Caco-2 (cell line): ENCODE measurements around the gene TTN. TPM values are rescaled to one million over a fixed set of nuclear protein-coding genes. Genes with fewer than 3 reads are reported as not detected.

Source experiments
- BruUV-seq: library from RNA; stranded (reverse); fragments of 400-500 nt; replicated peaks from 2 replicates; lab custom pipeline; 2021; lab: Mats Ljungman, UMichigan
- CTCF ChIA-PET: fragments of 300-600 bp; sonication (Branson Sonifier 250); formaldehyde crosslinking; loops from one replicate; lab custom pipeline; 2022; ENCODE audit warnings: antibody characterized with exemption; lab: Charles Lee
- POLR2A ChIA-PET: fragments of 300-600 bp; sonication (Branson Sonifier 250); formaldehyde crosslinking; loops from one replicate; lab custom pipeline; 2022; ENCODE audit warnings: antibody characterized with exemption; lab: Charles Lee
- DNase-seq, 2 experiments: peaks; one replicate each; pipeline versions ENCODE4 v3.0.0 to v3.0.0-alpha.2; 2020 to 2022
- H3K27me3 ChIP-seq: replicated peaks from 2 replicates; pipeline ENCODE4 v1.6.0; 2011; ENCODE audit warnings: low read length; ENCODE audit not compliant: control insufficient read depth, insufficient read depth
- H3K36me3 ChIP-seq: 2 replicates; pipeline ENCODE4 v1.5.1; 2011; ENCODE audit warnings: low read length; ENCODE audit not compliant: control insufficient read depth, insufficient read depth
- H3K4me1 ChIP-seq: fragments of 250-450 bp; sonication (Bioruptor Pico); 2 replicates; pipeline ENCODE4 v1.5.1; 2020; ENCODE audit warnings: mild to moderate bottlenecking
- H3K4me3 ChIP-seq: 2 replicates; pipeline ENCODE4 v1.5.1; 2011; ENCODE audit warnings: low read depth, mild to moderate bottlenecking, control low read depth, low read length
- H3K9me3 ChIP-seq: fragments of 250-450 bp; sonication (Bioruptor Pico); 2 replicates; pipeline ENCODE4 v1.5.1; 2020; ENCODE audit warnings: mild to moderate bottlenecking, moderate library complexity
- H3K27ac Mint-ChIP-seq: one replicate; pipeline ENCODE4 v1.8.0; 2022; ENCODE audit warnings: mixed read lengths; ENCODE audit not compliant: unreplicated experiment
- H3K27me3 Mint-ChIP-seq: one replicate; pipeline ENCODE4 v1.8.0; 2022; ENCODE audit warnings: mixed read lengths; ENCODE audit not compliant: insufficient read depth, unreplicated experiment
- H3K36me3 Mint-ChIP-seq: one replicate; pipeline ENCODE4 v1.8.0; 2022; ENCODE audit warnings: mild to moderate bottlenecking, mixed read lengths; ENCODE audit not compliant: insufficient read depth, unreplicated experiment
- H3K4me1 Mint-ChIP-seq: one replicate; pipeline ENCODE4 v1.8.0; 2022; ENCODE audit warnings: low read depth, mixed read lengths; ENCODE audit not compliant: unreplicated experiment
- H3K4me3 Mint-ChIP-seq: one replicate; pipeline ENCODE4 v1.8.0; 2022; ENCODE audit warnings: mild to moderate bottlenecking, moderate library complexity, mixed read lengths; ENCODE audit not compliant: unreplicated experiment
- H3K9me3 Mint-ChIP-seq: one replicate; pipeline ENCODE4 v1.8.0; 2022; ENCODE audit warnings: mixed read lengths; ENCODE audit not compliant: unreplicated experiment
- CTCF ChIP-seq, 2 experiments: fragments of 200-600 bp in 1 of 2; IDR thresholded peaks; 1 replicate in 1 of 2; 2 replicates in 1 of 2; pipeline versions ENCODE4 v1.5.1 to v1.8.0; 2011 to 2022; ENCODE audit warnings: antibody characterized with exemption in 1 of 2, control low read depth in 1 of 2, inconsistent platforms in 1 of 2, low read depth in 1 of 2, low read length in 1 of 2, mild to moderate bottlenecking in 1 of 2, moderate library complexity in 1 of 2; ENCODE audit not compliant: insufficient read depth in 1 of 2, severe bottlenecking in 1 of 2, unreplicated experiment in 1 of 2
- intact Hi-C: fragments of 100-400 bp; cut with micrococcal nuclease; formaldehyde crosslinking; loops from one replicate; pipeline ENCODE4 v1.10.0; 2022; ENCODE audit not compliant: unreplicated experiment
- total RNA-seq: library from RNA; stranded (reverse); gene quantifications from 2 replicates; pipeline ENCODE4 v1.2.3, GENCODE V29; 2022

TTN gene
- total RNA-seq, 1 experiment from 2014 or later, result 9.3 TPM

- POLR2A ChIA-PET, result no interaction called here
- Histone ChIP-seq H3K4me3 (no peak overlapping the region), H3K9me3 (no peaks in the 10 kb centered on the region), H3K4me1 (no peaks in the 10 kb centered on the region), H3K27me3 (no peaks in the 10 kb centered on the region), H3K36me3 (no peaks in the 10 kb centered on the region)
- TF ChIP-seq CTCF (IDR thresholded peaks at IDR 0.05; ENCODE audit: insufficient read depth in 1 of 2, low read depth in 1 of 2, low read length in 1 of 2, severe bottlenecking in 1 of 2, unreplicated experiment in 1 of 2), result no peak
- intact Hi-C loops, result no loop called here
- Mint-ChIP-seq H3K27ac (no peak overlapping the region), H3K27me3 (no peaks in the 10 kb centered on the region), H3K4me3 (no peak overlapping the region), H3K4me1 (no peaks in the 10 kb centered on the region), H3K9me3 (no peaks in the 10 kb centered on the region), H3K36me3 (no peaks in the 10 kb centered on the region)
- no TSS peak for BruUV-seq
- no peak for DNase-seq
- CTCF ChIA-PET, result no interaction called here
These were observed 4.7 kb upstream of the TTN start for GRCh38 chr2:178811901-178812300.

DNA sequence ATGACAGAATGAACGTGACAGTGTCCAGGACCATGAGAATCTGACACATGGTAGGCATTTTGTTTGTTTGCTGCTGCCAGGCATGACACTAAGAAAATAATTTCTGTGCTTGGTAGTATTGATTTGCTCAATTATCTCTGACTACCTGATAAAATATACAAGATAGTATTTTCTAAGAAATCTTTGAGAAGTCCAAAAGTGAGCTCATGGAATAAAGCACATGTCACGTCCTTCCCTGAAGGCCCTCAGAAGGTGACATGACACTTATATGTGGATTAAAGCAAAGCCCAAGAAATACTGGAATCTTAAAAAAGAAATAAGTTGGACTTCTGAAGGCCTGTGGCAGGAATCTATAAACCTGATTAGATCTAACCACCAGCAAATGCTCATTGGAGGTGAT is 3.8 kb upstream of the TTN start:
- Mint-ChIP-seq H3K27me3 (no peaks in the 10 kb centered on the region), H3K36me3 (no peaks in the 10 kb centered on the region), H3K4me3 (no peak overlapping the region), H3K4me1 (no peaks in the 10 kb centered on the region), H3K9me3 (no peaks in the 10 kb centered on the region), H3K27ac (no peak overlapping the region)
- TF ChIP-seq CTCF (IDR thresholded peaks at IDR 0.05; ENCODE audit: insufficient read depth in 1 of 2, low read depth in 1 of 2, low read length in 1 of 2, severe bottlenecking in 1 of 2, unreplicated experiment in 1 of 2), result no peak
- DNase-seq, result no peak
- BruUV-seq, result no TSS peak
- Histone ChIP-seq H3K27me3 (no peaks in the 10 kb centered on the region), H3K4me3 (no peak overlapping the region), H3K9me3 (no peaks in the 10 kb centered on the region), H3K36me3 (no peaks in the 10 kb centered on the region), H3K4me1 (no peaks in the 10 kb centered on the region)
- POLR2A ChIA-PET, result interaction anchor here (0.6 kb wide), 1 partner anchor 288 kb away, joined by 5 read pairs; no protein-coding TSS in a partner anchor
- CTCF ChIA-PET, result no interaction called here
- intact Hi-C loops, result no loop called here

GRCh38 chr2:178810422-178810821 is 3.2 kb upstream of the TTN start:
- no peaks in the 10 kb centered on the region for H3K4me1 ChIP-seq
- H3K9me3 ChIP-seq, result no peaks in the 10 kb centered on the region
- Mint-ChIP-seq H3K4me3 (no peak overlapping the region), H3K4me1 (no peaks in the 10 kb centered on the region), H3K27ac (no peak overlapping the region), H3K27me3 (no peaks in the 10 kb centered on the region), H3K9me3 (no peaks in the 10 kb centered on the region), H3K36me3 (no peaks in the 10 kb centered on the region)
- ChIA-PET CTCF (no interaction called here), POLR2A (no interaction called here)
- H3K27me3 ChIP-seq, result no peaks in the 10 kb centered on the region
- no peak for DNase-seq
- intact Hi-C loops, result no loop called here
- no peak overlapping the region for H3K4me3 ChIP-seq
- no TSS peak for BruUV-seq
- TF ChIP-seq CTCF (IDR thresholded peaks at IDR 0.05; ENCODE audit: insufficient read depth in 1 of 2, low read depth in 1 of 2, low read length in 1 of 2, severe bottlenecking in 1 of 2, unreplicated experiment in 1 of 2), result no peak
- H3K36me3 ChIP-seq, result no peaks in the 10 kb centered on the region
